ENCODE data around the gene SLC38A6. TPM values are rescaled to one million over a fixed set of nuclear protein-coding genes. Genes with fewer than 3 reads are reported as not detected.

SLC38A6 gene
- total and polyA plus RNA-seq, 9 of the 15 experiments (the other 6 are each of a cell fraction or from before 2014, with no cell fraction given), result 9.8 to 40.3 (median 17.6) TPM

DNA sequence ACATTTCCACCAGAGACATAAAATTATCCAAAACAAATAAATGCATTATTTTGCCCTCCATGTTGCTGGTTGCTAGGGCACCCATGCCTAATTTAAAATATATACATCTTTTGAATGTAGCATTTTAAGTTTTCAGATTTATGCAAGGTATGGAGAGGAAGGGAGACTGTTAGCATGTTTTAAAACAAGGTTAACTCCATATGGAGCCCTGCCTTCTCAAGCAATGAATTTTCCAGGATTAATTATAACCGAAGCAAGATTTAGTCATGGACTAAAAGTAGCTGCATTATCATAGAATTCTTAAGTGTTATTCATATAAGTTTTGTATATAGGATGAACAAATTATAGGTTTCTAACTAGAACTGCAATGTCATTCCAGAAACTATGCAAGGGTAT lies 37.4 kb upstream of the SLC38A6 start:
- Histone ChIP-seq H3K4me2 (ENCODE audit: insufficient read depth, low read length) (no peak overlapping the region), H4K20me1 (replicated peaks; ENCODE audit: control insufficient read depth, insufficient read depth, low read length) (no peaks in the 10 kb centered on the region), H3K4me3 (no peak overlapping the region), H3K4me1 (replicated peaks in 1 of 2; ENCODE audit: control insufficient read depth in 2 of 2, insufficient read depth in 2 of 2, low read length in 2 of 2) (no peaks in the 10 kb centered on the region; a peak in 1 of 5 replicates), H3K9me3 (replicated peaks; ENCODE audit: control insufficient read depth, insufficient read depth, low read depth, low read length) (no peaks in the 10 kb centered on the region), H3K79me2 (ENCODE audit: control insufficient read depth, insufficient read depth, low read length) (no peaks in the 10 kb centered on the region), H3K27me3 (ENCODE audit: control insufficient read depth in 2 of 2, insufficient read depth in 2 of 2, low read length in 2 of 2) (no peaks in the 10 kb centered on the region), H3K9ac (ENCODE audit: insufficient read depth in 1 of 2, low read depth in 2 of 2, low read length in 2 of 2) (no peak overlapping the region), H3K27ac (ENCODE audit: extremely low read depth, low read depth, low read length) (no peak overlapping the region), H3K36me3 (ENCODE audit: control insufficient read depth, insufficient read depth, low read length) (0 out of 3 replicates have a peak, but pooled peaks cover 3% of the 10 kb centered on the region), H3K9me1 (ENCODE audit: control insufficient read depth, insufficient read depth, low read length) (no peaks in the 10 kb centered on the region), H2AFZ (ENCODE audit: low read depth, low read length) (no peak overlapping the region)
- WGBS (ENCODE audit: insufficient coverage, low coverage, missing lambda C conversion rate), result 60% methylated on average over 1 of the region's 1 CpG
- no peak for TF ChIP-seq POLR2AphosphoS2 (IDR thresholded peaks at IDR 0.05; ENCODE audit: low read length)
- no peak for TF ChIP-seq ZSCAN32 (CRISPR knock-in tag; IDR thresholded peaks at IDR 0.05)
- no peak for TF ChIP-seq CREBBP (IDR thresholded peaks at IDR 0.05; ENCODE audit: low read depth, low read length)
- no peak for TF ChIP-seq JUN (IDR thresholded peaks at IDR 0.05; ENCODE audit: borderline replicate concordance, low read depth, low read length)
- TF ChIP-seq JUN (CRISPR knock-in tag; IDR thresholded peaks at IDR 0.05; ENCODE audit: borderline replicate concordance), result no peak
- no peak for TF ChIP-seq TAL1 (IDR thresholded peaks at IDR 0.05)
- no peak for TF ChIP-seq YY1 (IDR thresholded peaks at IDR 0.05; ENCODE audit: borderline replicate concordance in 1 of 3, control insufficient read depth in 1 of 3, extremely low read depth in 1 of 3, insufficient read depth in 3 of 3, insufficient read length in 1 of 3, insufficient replicate concordance in 2 of 3, low read depth in 1 of 3, low read length in 2 of 3)
- no peak for TF ChIP-seq NR3C1 (CRISPR knock-in tag; IDR thresholded peaks at IDR 0.05)
- TF ChIP-seq, protein P1, sequence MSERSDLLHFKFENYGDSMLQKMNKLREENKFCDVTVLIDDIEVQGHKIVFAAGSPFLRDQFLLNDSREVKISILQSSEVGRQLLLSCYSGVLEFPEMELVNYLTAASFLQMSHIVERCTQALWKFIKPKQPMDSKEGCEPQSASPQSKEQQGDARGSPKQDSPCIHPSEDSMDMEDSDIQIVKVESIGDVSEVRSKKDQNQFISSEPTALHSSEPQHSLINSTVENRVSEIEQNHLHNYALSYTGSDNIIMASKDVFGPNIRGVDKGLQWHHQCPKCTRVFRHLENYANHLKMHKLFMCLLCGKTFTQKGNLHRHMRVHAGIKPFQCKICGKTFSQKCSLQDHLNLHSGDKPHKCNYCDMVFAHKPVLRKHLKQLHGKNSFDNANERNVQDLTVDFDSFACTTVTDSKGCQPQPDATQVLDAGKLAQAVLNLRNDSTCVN (CRISPR knock-in tag; IDR thresholded peaks at IDR 0.05), result no peak
- TF ChIP-seq, protein P2, sequence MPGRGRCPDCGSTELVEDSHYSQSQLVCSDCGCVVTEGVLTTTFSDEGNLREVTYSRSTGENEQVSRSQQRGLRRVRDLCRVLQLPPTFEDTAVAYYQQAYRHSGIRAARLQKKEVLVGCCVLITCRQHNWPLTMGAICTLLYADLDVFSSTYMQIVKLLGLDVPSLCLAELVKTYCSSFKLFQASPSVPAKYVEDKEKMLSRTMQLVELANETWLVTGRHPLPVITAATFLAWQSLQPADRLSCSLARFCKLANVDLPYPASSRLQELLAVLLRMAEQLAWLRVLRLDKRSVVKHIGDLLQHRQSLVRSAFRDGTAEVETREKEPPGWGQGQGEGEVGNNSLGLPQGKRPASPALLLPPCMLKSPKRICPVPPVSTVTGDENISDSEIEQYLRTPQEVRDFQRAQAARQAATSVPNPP (IDR thresholded peaks at IDR 0.05; ENCODE audit: borderline replicate concordance, insufficient read depth, insufficient read length), result no peak
- ChIA-PET POLR2A (interaction anchor here (0.5 to 1.5 kb wide), 2 partner anchors 14 to 1727 kb away, joined by 3 read pairs; no protein-coding TSS in a partner anchor), CTCF (ENCODE audit: low intra/inter-chr PET ratio) (no interaction called here)
- no peak for FAIRE-seq
- no peak for ATAC-seq
- intact Hi-C loops (cut with micrococcal nuclease) (no loop called here), in situ Hi-C loops (cut with MboI) (no loop called here)
- BruUV-seq (replicated peaks), result no TSS peak
- DNase-seq (ENCODE audit: extremely low read depth in 1 of 4, low spot score in 3 of 4), result no peak

All from K562 (cell line).